Adrenal gland (tissue), 5 donors: Measurements from ENCODE around the gene TLR6.

Experiments used
- CTCF ChIP-seq, 6 experiments: fragments of 450-650 bp in 4 of 6; fragments of 200-600 bp in 2 of 6; sonication (generic) in 1 of 6; IDR thresholded peaks; 1 replicate in 5 of 6; 2 replicates in 1 of 6; pipeline versions ENCODE4 v1.5.1 to v1.8.0; 2016 to 2021; ENCODE audit warnings: antibody characterized with exemption in 6 of 6, mild to moderate bottlenecking in 2 of 6, moderate library complexity in 1 of 6
- POLR2A ChIP-seq, 2 donors: fragments of 450-650 bp; IDR thresholded peaks; one replicate each; pipeline ENCODE4 v1.6.1; 2017; ENCODE audit warnings: antibody characterized with exemption in 2 of 2, mild to moderate bottlenecking in 2 of 2, moderate library complexity in 1 of 2
- donor health status: DM: no; HTN: no; CAD: no.

- TF ChIP-seq POLR2A (IDR thresholded peaks at IDR 0.05) (no peak), CTCF (IDR thresholded peaks at IDR 0.05) (no peak)
Measured at GRCh38 chr4:38800961-38801450, 55.6 kb downstream of the TLR6 start.
